ENCODE data around the gene CDCA4. TPM values are rescaled to one million over a fixed set of nuclear protein-coding genes. Genes with fewer than 3 reads are reported as not detected.

CDCA4 gene
- total RNA-seq, 2 experiments from 2014 or later: 17.7 to 18.8 TPM

- ATAC-seq (ENCODE audit: poor library complexity) (peak; percentile 96), DNase-seq (peak; percentile 73 to 97 (median 86))
- Mint-ChIP-seq H3K27me3 (no peaks in the 10 kb centered on the region), H3K36me3 (ENCODE audit: low read depth) (no peaks in the 10 kb centered on the region), H3K4me1 (ENCODE audit: low read depth) (no peaks in the 10 kb centered on the region), H3K4me3 (peak within 1 kb of the TSS; percentile 75), H3K27ac (peak within 1 kb of the TSS; percentile 80), H3K9me3 (no peaks in the 10 kb centered on the region)
- ChIA-PET POLR2A (interaction anchor here (0.8 to 1.6 kb wide), 6 partner anchors 31 to 504 kb away, joined by 3 to 15 read pairs (median 5); partner anchors contain the start of genes CDCA4, GPR132, PACS2 and SIVA1), CTCF (interaction anchor here (2.2 kb wide), 1 partner anchor 60 kb away, joined by 17 read pairs; no protein-coding TSS in a partner anchor)
- peak within 1 kb of the TSS; percentile 56 for H3K4me3 ChIP-seq (ENCODE audit: low read length)
- H3K27ac ChIP-seq (ENCODE audit: low read depth in 1 of 2, low read length in 2 of 2): no peak within 1 kb of the TSS
- intact Hi-C loops (cut with DNase I, micrococcal nuclease): loop anchor here (1.0 to 2.0 kb wide), 3 partner anchors 32 to 35 kb away; partner anchors contain the start of gene CDCA4 (in 2 of the 2)
- no peaks in the 10 kb centered on the region for H3K27me3 ChIP-seq (ENCODE audit: control insufficient read depth in 1 of 2, insufficient read depth in 2 of 2, low read length in 2 of 2)
- peaks cover 16% of the 10 kb centered on the region for H3K4me1 ChIP-seq (ENCODE audit: insufficient read depth, low read length)
- H3K36me3 ChIP-seq (ENCODE audit: insufficient read depth, low read length): no peaks in the 10 kb centered on the region
- no peaks in the 10 kb centered on the region for H3K9me3 ChIP-seq (ENCODE audit: control insufficient read depth in 1 of 2, insufficient read depth in 1 of 2, low read length in 2 of 2)
- no peak for TF ChIP-seq CTCF (IDR thresholded peaks at IDR 0.05)
Measured at GRCh38 chr14:104985675-104986486, 35.0 kb downstream of the CDCA4 start, which contains the start of gene CLBA1. TSS of gene CLBA1 (plus strand) at chr14:104985788. CDS start at chr14:104986432, 644 bp downstream.

- no peak overlapping the region for H3K4me3 ChIP-seq (ENCODE audit: low read length)
- Mint-ChIP-seq H3K27me3 (peaks cover 8% of the 10 kb centered on the region), H3K4me3 (peak overlapping the region; percentile 75), H3K36me3 (ENCODE audit: low read depth) (no peaks in the 10 kb centered on the region), H3K27ac (peak overlapping the region; percentile 80), H3K9me3 (no peaks in the 10 kb centered on the region), H3K4me1 (ENCODE audit: low read depth) (no peaks in the 10 kb centered on the region)
- H3K9me3 ChIP-seq (ENCODE audit: control insufficient read depth in 1 of 2, insufficient read depth in 1 of 2, low read length in 2 of 2): no peaks in the 10 kb centered on the region
- H3K27me3 ChIP-seq (ENCODE audit: control insufficient read depth in 1 of 2, insufficient read depth in 2 of 2, low read length in 2 of 2): no peaks in the 10 kb centered on the region
- no peak for DNase-seq
- TF ChIP-seq CTCF (IDR thresholded peaks at IDR 0.05): no peak
- no peaks in the 10 kb centered on the region for H3K36me3 ChIP-seq (ENCODE audit: insufficient read depth, low read length)
- POLR2A ChIA-PET: interaction anchor here (0.9 to 1.6 kb wide), 4 partner anchors 37 to 505 kb away, joined by 4 to 6 read pairs (median 4); partner anchors contain the start of genes CDCA4 and GPR132
- H3K4me1 ChIP-seq (ENCODE audit: insufficient read depth, low read length): peaks cover 16% of the 10 kb centered on the region
- ATAC-seq (ENCODE audit: poor library complexity): no peak
- CTCF ChIA-PET: interaction anchor here (2.2 kb wide), 1 partner anchor 61 kb away, joined by 17 read pairs; no protein-coding TSS in a partner anchor
- H3K27ac ChIP-seq (ENCODE audit: low read depth in 1 of 2, low read length in 2 of 2): no peak overlapping the region
- intact Hi-C loops (cut with DNase I, micrococcal nuclease): loop anchor here (2.0 to 5.0 kb wide), 2 partner anchors 37 to 198 kb away; partner anchors contain the start of genes CDCA4 (in 1 of the 2) and NUDT14 (in 1 of the 2)
Measured at GRCh38 chr14:104984056-104984894, 36.6 kb downstream of the CDCA4 start.

- CTCF ChIA-PET: interaction anchor here (2.9 kb wide), 1 partner anchor 63 kb away, joined by 11 read pairs; no protein-coding TSS in a partner anchor
Measured at GRCh38 chr14:104983231-104983721, 37.6 kb downstream of the CDCA4 start.

More at GRCh38 chr14:104983231-104983721, 37.6 kb downstream of the CDCA4 start:
- H3K27me3 Mint-ChIP-seq: peaks cover 15% of the 10 kb centered on the region
- no peak overlapping the region for H3K4me3 Mint-ChIP-seq
- Histone ChIP-seq H3K4me1 (ENCODE audit: insufficient read depth, low read length) (peaks cover 19% of the 10 kb centered on the region), H3K4me3 (ENCODE audit: low read length) (no peak overlapping the region), H3K27me3 (ENCODE audit: control insufficient read depth in 1 of 2, insufficient read depth in 2 of 2, low read length in 2 of 2) (peaks cover 3 to 7% of the 10 kb centered on the region in 2 experiments), H3K27ac (ENCODE audit: low read depth in 1 of 2, low read length in 2 of 2) (no peak overlapping the region), H3K9me3 (ENCODE audit: control insufficient read depth in 1 of 2, insufficient read depth in 1 of 2, low read length in 2 of 2) (no peaks in the 10 kb centered on the region), H3K36me3 (ENCODE audit: insufficient read depth, low read length) (no peaks in the 10 kb centered on the region)
- DNase-seq: no peak
- TF ChIP-seq CTCF (IDR thresholded peaks at IDR 0.05): no peak
- H3K36me3 Mint-ChIP-seq (ENCODE audit: low read depth): no peaks in the 10 kb centered on the region
- no peaks in the 10 kb centered on the region for H3K9me3 Mint-ChIP-seq
- H3K27ac Mint-ChIP-seq: no peak overlapping the region
- intact Hi-C loops (cut with DNase I, micrococcal nuclease): loop anchor here in 1 of 2 experiments (5.0 kb wide), 1 partner anchor 199 kb away; the partner anchor contains the start of gene NUDT14
- no peaks in the 10 kb centered on the region for H3K4me1 Mint-ChIP-seq (ENCODE audit: low read depth)
- POLR2A ChIA-PET: interaction anchor here (1.4 kb wide), 1 partner anchor 82 kb away, joined by 4 read pairs; the partner anchor contains the start of gene GPR132
- ATAC-seq (ENCODE audit: poor library complexity): no peak
